Right hindlimb (tissue), 1 donor: ENCODE results near the gene ALOXE3.

Experiments
- DNase-seq: peaks from one replicate; pipeline ENCODE4 v3.0.0-alpha.2; 2018

ALOXE3 gene

GRCh38 chr17:8153957-8154607, 35.8 kb upstream of the ALOXE3 start:
- DNase-seq = peak; percentile 100

DNA sequence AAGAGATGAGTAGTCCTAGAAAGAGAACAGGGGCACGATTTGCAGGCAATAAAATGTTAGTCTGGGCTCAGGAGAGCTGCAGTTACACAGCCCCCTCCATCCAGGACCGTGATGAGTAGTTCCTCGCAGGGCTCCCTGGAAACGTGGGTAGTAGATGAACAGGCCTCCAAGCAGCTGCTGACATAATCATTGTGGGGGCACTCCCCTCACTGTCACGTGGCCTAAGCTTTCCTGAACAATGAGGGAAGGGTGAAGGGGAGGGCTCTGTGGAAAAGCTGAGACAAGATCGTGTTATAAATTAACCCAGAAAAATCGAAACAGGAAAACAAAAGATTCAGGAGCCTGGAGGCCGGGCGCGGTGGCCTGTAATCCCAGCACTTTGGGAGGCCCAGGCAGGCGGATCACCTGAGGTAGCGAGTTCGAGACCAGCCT, 35.2 kb upstream of the ALOXE3 start:
- peak; percentile 94 for DNase-seq

DNA sequence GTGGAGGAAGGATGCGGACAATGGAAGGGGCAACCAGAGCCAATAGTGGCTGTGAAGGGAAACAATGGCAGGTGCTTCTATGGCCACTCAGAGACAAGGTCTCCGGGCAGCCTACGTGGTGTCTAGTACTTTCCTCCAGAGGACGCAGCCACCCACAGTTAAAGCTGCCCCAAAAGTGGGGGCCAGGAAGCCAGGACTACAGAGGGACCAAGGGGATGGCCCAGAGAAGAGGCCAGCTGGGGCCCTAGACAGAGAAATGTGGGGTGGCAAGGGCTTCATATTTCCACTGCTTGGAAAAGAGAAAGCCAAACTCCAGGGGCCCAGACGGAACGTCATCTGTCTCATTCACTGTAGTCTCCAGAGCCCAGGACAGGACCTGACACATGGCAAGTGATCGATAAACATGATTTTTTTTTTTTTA, 34.7 kb upstream of the ALOXE3 start:
- DNase-seq = no peak

GRCh38 chr17:8152112-8152775, 33.9 kb upstream of the ALOXE3 start, which contains the start of gene PER1:
TSS of gene PER1 (minus strand) at chr17:8152404. CDS start at chr17:8150706, 1,698 bp downstream.
- DNase-seq = peak; percentile 96

GRCh38 chr17:8151641-8152111, 33.4 kb upstream of the ALOXE3 start:
- peak; percentile 93 for DNase-seq

DNA sequence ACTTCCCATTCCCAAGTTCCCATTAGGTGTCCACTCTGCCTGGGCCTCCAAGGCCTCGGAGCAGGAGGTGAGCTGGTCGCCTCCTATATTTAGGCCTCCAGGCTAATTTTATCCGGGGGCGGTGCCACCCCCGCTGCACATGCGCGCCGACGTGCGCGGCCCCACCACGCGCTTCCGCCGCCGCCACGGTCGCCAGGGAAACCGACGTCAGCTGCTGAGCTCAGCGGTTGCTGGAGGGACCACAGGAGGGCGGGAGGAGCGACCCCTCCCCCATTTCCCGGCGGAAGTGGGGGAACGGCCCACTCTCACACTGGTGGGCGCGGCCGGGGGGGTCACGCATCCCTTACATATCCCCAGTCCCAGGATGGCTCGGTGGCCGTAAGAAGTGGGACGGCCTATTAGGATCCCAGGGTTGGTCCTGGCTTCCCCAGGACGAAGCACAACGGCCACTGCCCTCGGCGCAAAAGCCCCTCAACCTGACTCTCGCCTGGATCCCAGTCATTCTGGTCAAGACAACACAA, 32.9 kb upstream of the ALOXE3 start:
- DNase-seq = peak; percentile 97

- peak; percentile 35 for DNase-seq
Measured at GRCh38 chr17:8150194-8151119, 32.1 kb upstream of the ALOXE3 start.

DNA sequence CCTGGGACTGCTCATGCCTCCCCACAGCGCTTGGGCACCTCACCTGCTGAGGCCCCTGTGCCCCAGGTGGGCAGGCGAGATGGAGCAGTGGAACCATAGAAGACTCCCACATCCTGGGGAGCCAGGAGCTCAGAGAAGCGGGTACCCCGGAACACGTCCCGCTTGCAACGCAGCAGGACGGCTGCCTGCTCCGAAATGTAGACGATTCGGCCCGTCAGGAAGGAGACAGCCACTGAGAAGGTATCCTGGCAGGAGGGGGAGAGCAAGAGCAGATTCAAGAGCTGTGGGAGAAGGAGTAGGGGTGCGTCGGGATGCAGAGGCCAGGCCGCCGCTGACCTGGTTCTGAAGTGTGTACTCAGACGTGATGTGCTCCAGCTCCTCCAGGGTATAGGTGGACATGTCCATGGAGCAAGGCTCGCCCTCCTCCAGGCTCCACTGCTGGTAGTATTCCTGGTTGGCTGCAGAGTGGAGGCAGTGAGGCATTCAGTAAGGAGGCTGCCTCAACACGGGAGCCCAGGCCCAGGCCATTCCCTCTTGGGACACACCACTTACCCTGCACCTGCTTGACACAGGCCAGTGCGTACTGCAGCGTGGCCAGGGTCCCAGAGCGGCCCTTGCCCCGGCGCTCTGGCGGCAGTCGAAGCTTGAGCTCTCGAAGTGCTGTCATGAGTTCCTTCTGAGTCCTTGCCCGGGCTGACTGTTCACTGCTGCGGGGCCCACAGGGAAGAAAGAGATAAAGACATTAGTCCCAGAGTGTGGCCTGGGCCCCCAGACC, 31.3 kb upstream of the ALOXE3 start:
- peak; percentile 41 for DNase-seq

- no peak for DNase-seq
Measured at GRCh38 chr17:8148560-8148959, 30.2 kb upstream of the ALOXE3 start.

- DNase-seq = no peak
Measured at GRCh38 chr17:8147805-8148404, 29.6 kb upstream of the ALOXE3 start.

GRCh38 chr17:8147141-8147804, 29.0 kb upstream of the ALOXE3 start:
- no peak for DNase-seq

DNA sequence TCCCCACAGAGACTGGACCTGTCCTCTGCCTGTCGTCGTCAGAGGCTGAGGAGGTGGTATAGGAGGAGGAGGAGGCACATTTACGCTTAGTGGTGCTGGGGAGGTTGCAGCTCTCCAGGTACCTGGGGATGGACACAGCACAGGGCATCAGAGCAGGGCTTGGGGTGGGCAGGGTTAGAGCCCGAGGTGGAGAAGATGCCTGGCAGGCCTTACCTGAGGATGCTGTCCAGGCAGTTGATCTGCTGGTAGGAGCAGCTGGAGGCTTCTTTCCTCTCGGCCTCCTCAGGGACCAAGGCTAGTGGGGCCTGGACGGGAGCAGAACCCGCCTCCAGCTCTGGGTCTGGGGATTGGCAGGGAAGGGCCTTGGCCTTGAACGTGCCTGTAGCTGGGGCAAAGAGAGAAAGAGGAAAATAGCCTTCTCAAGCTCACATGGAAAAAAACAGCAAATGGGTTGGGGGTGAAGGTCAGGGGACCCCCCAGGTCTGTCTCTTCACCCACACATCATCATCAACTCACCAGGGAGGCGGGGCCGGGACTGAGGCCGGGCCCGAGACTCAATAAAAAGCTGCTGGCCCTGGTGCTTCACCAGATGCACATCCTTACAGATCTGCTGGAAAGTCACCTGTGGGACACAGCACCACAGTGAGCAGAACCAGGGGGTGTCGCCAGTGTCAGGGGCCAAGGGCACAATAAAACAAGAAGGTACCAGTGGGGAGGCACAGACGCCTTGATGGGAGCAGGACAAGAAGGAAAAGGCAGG, 28.2 kb upstream of the ALOXE3 start:
- DNase-seq = no peak

GRCh38 chr17:8145811-8146210, 27.5 kb upstream of the ALOXE3 start:
- no peak for DNase-seq

DNA sequence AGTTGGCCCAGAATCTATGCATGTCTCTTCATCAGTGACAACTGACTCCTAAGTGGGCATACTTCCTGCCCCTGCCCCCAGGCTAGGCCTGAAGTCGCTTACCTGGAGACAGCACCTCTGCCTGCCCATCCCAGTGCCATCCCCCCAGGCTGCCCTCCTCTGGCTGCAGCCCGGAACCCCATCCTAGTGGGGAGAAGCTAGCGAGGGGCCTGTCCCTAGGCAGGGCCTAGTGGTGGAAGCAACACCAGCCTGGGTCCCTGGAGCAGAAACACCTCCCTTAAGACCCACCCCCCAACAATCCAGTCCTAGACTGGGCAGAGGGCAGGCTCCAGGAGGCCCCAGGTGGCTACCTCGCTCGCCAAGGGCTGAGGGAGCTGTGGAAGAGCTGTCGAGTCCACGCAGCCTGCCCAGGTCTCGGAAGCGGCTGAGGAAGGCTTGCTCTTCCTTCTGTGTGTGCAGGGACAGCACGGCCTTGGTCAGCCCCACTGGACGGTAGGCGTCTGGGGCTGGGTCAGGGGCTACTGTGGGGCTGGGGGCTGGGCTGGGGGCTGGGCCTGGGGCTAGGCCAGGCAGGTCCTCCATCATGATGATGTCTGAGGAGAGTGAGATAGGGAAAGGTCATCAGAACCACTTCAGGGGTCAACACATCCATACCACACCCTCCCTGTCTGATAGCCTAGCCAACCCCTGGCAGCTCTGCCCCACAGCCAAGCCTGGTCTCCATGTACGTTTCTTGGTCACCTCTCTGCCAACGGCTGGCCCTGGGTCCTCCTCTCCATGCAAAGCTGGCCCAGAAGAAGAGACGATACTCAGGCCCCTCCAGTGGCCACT, 26.3 kb upstream of the ALOXE3 start:
- peak; percentile 24 for DNase-seq

- DNase-seq = no peak
Measured at GRCh38 chr17:8143581-8144400, 25.5 kb upstream of the ALOXE3 start.

GRCh38 chr17:8142887-8143580, 24.7 kb upstream of the ALOXE3 start:
- DNase-seq = peak; percentile 33

DNA sequence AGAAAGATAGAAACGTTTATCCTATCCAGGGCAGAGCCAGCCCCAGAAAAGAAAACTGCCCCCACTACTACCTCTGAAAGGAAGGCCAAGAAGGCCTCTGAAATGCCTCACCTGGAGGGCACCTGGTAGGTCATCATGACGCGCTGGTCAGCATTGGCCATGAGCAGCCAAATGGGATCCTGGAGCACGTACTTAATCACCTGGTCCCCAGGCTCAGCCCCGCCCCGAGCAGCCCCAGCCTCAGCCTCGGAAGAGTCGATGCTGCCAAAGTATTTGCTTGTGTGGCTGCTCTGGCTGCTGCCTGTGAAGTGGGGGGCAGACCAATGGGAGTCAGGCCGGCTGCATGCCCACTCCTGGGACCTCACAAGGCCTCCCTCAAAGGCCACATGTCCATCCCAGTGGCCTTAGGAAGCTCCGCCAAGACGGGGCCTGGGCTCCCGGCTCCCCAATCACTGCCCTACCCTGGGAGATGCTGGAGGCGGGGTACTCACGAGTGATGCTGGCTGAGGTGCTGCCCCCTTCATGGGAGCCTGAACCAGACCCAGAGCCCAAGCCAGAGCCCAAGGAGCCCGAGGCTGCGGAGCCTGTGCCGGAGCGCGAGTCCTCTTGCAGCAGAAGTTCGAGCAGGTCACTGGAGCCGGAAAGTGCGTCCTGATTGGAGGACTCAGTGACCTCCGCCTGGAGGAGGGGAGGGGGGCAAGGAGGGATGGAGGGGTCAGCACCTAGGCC, 24.0 kb upstream of the ALOXE3 start:
- DNase-seq = peak; percentile 35
